Osteoblast (primary cell): ENCODE measurements around the gene LRP1B. TPM values are rescaled to one million over a fixed set of nuclear protein-coding genes. Genes with fewer than 3 reads are reported as not detected.

ENCODE experiments used
- DNase-seq: peaks from one replicate; pipeline ENCODE4 v3.0.0; 2011; ENCODE audit warnings: low spot score, mixed read lengths; ENCODE audit not compliant: insufficient read length; ENCODE audit errors: missing footprints
- H2AFZ ChIP-seq: 2 replicates; pipeline ENCODE4 v1.6.0; 2011; ENCODE audit warnings: mild to moderate bottlenecking, low read length
- H3K27ac ChIP-seq: 2 replicates; pipeline ENCODE4 v1.5.1; 2011; ENCODE audit warnings: mild to moderate bottlenecking, low read depth, low read length, moderate library complexity
- H3K27me3 ChIP-seq: 2 replicates; pipeline ENCODE4 v1.6.0; 2012; ENCODE audit warnings: mild to moderate bottlenecking, control low read depth, inconsistent platforms, low read length, moderate library complexity; ENCODE audit not compliant: insufficient read depth
- H3K36me3 ChIP-seq: 2 replicates; pipeline ENCODE4 v1.5.1; 2011; ENCODE audit warnings: mild to moderate bottlenecking, low read length, control low read depth, moderate library complexity; ENCODE audit not compliant: insufficient read depth
- H3K4me1 ChIP-seq: 2 replicates; pipeline ENCODE4 v1.5.1; 2011; ENCODE audit warnings: mild to moderate bottlenecking, low read length, control low read depth, moderate library complexity; ENCODE audit not compliant: insufficient read depth
- H3K4me2 ChIP-seq: 2 replicates; pipeline ENCODE4 v1.6.0; 2011; ENCODE audit warnings: mild to moderate bottlenecking, low read length; ENCODE audit not compliant: insufficient read depth
- H3K4me3 ChIP-seq: fragments of 200-600 bp; sonication (generic); 3 replicates; pipeline ENCODE4 v1.5.1; 2012; ENCODE audit warnings: mild to moderate bottlenecking, low read length, inconsistent platforms; ENCODE audit not compliant: insufficient read depth
- H3K79me2 ChIP-seq: 2 replicates; pipeline ENCODE4 v1.6.0; 2012; ENCODE audit warnings: mild to moderate bottlenecking, low read length, control low read depth, inconsistent platforms; ENCODE audit not compliant: insufficient read depth
- H3K9me3 ChIP-seq: 2 replicates; pipeline ENCODE4 v1.5.1; 2011; ENCODE audit warnings: low read depth, low read length, control low read depth
- H4K20me1 ChIP-seq: 2 replicates; pipeline ENCODE4 v1.6.0; 2012; ENCODE audit warnings: mild to moderate bottlenecking, low read length, control low read depth; ENCODE audit not compliant: insufficient read depth
- total RNA-seq: library from RNA; depleted of rRNA; stranded (reverse); fragments of >200 nt; gene quantifications from 2 replicates; pipeline ENCODE4 v1.2.3, GENCODE V29; 2012
- TF ChIP-seq, protein P1 (sequence below): IDR thresholded peaks from 2 replicates; pipeline ENCODE4 v1.5.1; 2011; ENCODE audit warnings: mild to moderate bottlenecking, low read depth, low read length, moderate library complexity; ENCODE audit errors: extremely low read depth

The LRP1B gene
- total RNA-seq, 1 donor = not detected

DNA sequence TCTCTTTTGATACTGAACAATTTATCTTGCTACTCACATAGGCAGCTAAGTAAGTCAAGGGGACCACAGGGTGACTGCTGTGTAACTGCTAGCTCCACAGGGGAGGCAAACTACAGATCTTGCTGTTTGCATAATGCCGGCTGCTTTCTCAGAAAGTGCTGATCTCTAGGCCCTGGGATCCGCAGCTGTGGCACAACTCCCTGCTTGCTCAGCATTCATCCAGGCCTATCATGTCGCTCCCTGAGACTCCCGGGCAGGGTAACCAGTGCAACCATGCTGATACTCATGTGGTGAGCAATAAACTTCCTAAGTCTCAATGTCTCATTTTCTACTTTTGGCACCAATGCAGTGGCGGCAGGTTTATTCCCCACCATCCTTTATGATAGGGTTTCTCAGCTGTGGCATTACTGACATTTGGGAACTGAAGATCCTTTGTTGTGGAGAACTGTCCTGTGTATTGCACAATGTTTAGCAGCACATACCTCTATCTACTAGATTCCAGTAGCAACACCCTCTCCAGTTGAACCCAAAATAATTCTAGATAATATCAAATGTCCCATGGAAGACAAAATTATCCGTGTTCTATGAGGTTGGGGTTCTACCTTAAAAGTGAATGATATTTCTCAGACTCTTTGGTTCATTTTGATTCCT is 1101.3 kb downstream of the LRP1B start:
- Histone ChIP-seq H2AFZ (peak overlapping the region; percentile 23), H3K4me2 (no peak overlapping the region), H4K20me1 (no peaks in the 10 kb centered on the region), H3K4me1 (no peaks in the 10 kb centered on the region), H3K4me3 (no peak overlapping the region), H3K79me2 (no peaks in the 10 kb centered on the region), H3K27me3 (no peaks in the 10 kb centered on the region), H3K36me3 (no peaks in the 10 kb centered on the region), H3K9me3 (no peaks in the 10 kb centered on the region), H3K27ac (no peak overlapping the region)
- TF ChIP-seq, protein P1, sequence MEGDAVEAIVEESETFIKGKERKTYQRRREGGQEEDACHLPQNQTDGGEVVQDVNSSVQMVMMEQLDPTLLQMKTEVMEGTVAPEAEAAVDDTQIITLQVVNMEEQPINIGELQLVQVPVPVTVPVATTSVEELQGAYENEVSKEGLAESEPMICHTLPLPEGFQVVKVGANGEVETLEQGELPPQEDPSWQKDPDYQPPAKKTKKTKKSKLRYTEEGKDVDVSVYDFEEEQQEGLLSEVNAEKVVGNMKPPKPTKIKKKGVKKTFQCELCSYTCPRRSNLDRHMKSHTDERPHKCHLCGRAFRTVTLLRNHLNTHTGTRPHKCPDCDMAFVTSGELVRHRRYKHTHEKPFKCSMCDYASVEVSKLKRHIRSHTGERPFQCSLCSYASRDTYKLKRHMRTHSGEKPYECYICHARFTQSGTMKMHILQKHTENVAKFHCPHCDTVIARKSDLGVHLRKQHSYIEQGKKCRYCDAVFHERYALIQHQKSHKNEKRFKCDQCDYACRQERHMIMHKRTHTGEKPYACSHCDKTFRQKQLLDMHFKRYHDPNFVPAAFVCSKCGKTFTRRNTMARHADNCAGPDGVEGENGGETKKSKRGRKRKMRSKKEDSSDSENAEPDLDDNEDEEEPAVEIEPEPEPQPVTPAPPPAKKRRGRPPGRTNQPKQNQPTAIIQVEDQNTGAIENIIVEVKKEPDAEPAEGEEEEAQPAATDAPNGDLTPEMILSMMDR = no peak
- no peak for DNase-seq

DNA sequence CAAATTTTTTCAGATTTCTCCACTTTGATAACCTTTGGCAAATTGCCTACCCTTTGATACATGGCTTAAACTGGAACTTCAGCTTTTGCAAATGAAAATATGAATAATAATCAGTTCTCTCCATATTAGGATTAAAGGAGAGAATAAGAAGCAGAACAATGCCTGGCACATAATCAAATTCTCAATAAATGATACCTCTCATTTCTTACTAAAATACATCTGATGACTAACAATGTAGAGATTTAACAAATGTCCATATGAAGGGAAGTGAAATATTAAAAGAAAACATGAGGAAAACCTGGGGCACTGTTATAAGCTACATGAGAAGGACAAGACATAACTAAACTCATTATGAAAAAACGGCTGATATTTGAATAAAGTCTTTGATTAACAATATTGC is 1103.6 kb downstream of the LRP1B start:
- Histone ChIP-seq H3K36me3 (no peaks in the 10 kb centered on the region), H3K27me3 (no peaks in the 10 kb centered on the region), H3K4me1 (no peaks in the 10 kb centered on the region), H3K9me3 (no peaks in the 10 kb centered on the region), H3K4me3 (no peak overlapping the region), H2AFZ (no peak overlapping the region), H3K79me2 (no peaks in the 10 kb centered on the region), H4K20me1 (no peaks in the 10 kb centered on the region), H3K4me2 (no peak overlapping the region), H3K27ac (no peak overlapping the region)
- TF ChIP-seq, protein P1 = no peak
- no peak for DNase-seq

DNA sequence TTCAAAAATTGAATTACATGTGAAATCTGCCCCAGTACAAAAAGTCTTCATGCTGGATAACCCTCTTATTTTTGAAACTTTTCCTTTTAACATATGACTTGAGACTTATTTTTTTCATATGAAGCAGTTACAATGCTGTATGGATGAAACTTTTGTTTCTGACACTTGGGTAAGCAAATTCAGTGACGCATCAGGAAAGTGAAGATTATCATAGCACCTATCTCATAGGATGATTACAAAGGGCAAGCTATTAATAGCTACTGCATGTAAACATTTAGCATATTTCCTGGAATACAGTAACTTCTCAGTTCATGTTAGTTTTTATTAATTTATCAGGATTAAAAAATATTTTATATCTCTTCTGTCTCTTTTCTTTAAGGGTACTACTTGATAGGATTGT is 1109.2 kb downstream of the LRP1B start:
- TF ChIP-seq, protein P1 = no peak
- H3K27ac ChIP-seq = peak overlapping the region; percentile 78
- H3K9me3 ChIP-seq = no peaks in the 10 kb centered on the region
- no peak for DNase-seq
- no peaks in the 10 kb centered on the region for H3K27me3 ChIP-seq
- peaks cover 15% of the 10 kb centered on the region for H3K4me1 ChIP-seq
- no peaks in the 10 kb centered on the region for H3K79me2 ChIP-seq
- H3K4me3 ChIP-seq = no peak overlapping the region
- H2AFZ ChIP-seq = no peak overlapping the region
- no peaks in the 10 kb centered on the region for H3K36me3 ChIP-seq
- no peaks in the 10 kb centered on the region for H4K20me1 ChIP-seq
- no peak overlapping the region for H3K4me2 ChIP-seq

DNA sequence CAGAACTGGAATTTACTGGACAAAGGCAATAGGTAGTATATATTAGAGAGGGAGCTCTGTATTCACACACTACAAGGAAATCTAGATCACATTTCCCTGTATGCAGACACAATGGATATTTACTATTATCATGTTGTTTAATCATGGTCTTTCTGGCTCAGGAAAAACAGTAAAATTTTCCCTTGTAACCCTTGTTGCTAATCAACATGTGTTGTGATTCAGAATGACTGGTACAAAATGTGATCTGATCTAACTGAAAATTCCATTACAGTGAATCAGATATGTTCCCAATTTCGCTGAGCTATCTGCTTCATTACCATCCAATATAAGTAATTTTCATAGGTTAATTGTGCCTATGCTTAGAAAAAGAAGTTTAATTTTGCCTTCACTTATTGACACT is 1109.7 kb downstream of the LRP1B start:
- no peaks in the 10 kb centered on the region for H3K27me3 ChIP-seq
- TF ChIP-seq, protein P1 = no peak
- no peaks in the 10 kb centered on the region for H3K9me3 ChIP-seq
- no peaks in the 10 kb centered on the region for H4K20me1 ChIP-seq
- H3K36me3 ChIP-seq = no peaks in the 10 kb centered on the region
- H3K4me1 ChIP-seq = peaks cover 15% of the 10 kb centered on the region
- no peak for DNase-seq
- H3K79me2 ChIP-seq = no peaks in the 10 kb centered on the region
- no peak overlapping the region for H3K4me3 ChIP-seq
- H2AFZ ChIP-seq = peak overlapping the region; percentile 3
- peak overlapping the region; percentile 5 for H3K4me2 ChIP-seq
- H3K27ac ChIP-seq = peak overlapping the region; percentile 78
